H1 (cell line): Measurements from ENCODE around the gene EEPD1. TPM values are rescaled to one million over a fixed set of nuclear protein-coding genes. Genes with fewer than 3 reads are reported as not detected.

Experiments
- CHD1 ChIP-seq: IDR thresholded peaks from 2 replicates; pipeline ENCODE4 v1.6.1; 2012; ENCODE audit warnings: low read depth, low read length, improper control_type of control experiment
- EGR1 ChIP-seq: IDR thresholded peaks from 2 replicates; pipeline ENCODE4 v1.6.1; 2011; ENCODE audit warnings: low read depth, low read length, borderline replicate concordance
- GABPA ChIP-seq: IDR thresholded peaks from 2 replicates; pipeline ENCODE4 v1.6.1; 2011; ENCODE audit warnings: mild to moderate bottlenecking, low read length, moderate library complexity, borderline replicate concordance; ENCODE audit not compliant: insufficient read depth
- HDAC2 ChIP-seq, 2 experiments: fragments of 300-600 bp in 1 of 2; sonication (generic) in 1 of 2; IDR thresholded peaks; 2 replicates each; pipeline ENCODE4 v1.6.1; 2011 to 2012; ENCODE audit warnings: low read depth in 2 of 2, low read length in 2 of 2, mild to moderate bottlenecking in 2 of 2, moderate library complexity in 2 of 2, borderline replicate concordance in 1 of 2, inconsistent platforms in 1 of 2
- HDAC6 ChIP-seq: IDR thresholded peaks from one replicate; pipeline ENCODE4 v1.7.1; 2012; ENCODE audit warnings: low read depth, mild to moderate bottlenecking, inconsistent platforms, low read length, moderate library complexity
- JUN ChIP-seq: IDR thresholded peaks from 2 replicates; pipeline ENCODE4 v1.6.1; 2011; ENCODE audit warnings: low read depth, mild to moderate bottlenecking, improper control_type of control experiment, low read length
- POLR2AphosphoS5 ChIP-seq: IDR thresholded peaks from 2 replicates; pipeline ENCODE4 v1.6.1; 2011; ENCODE audit warnings: low read depth, low read length
- SP2 ChIP-seq: IDR thresholded peaks from 2 replicates; pipeline ENCODE4 v1.6.1; 2012; ENCODE audit warnings: mild to moderate bottlenecking, low read length, inconsistent platforms
- YY1 ChIP-seq: IDR thresholded peaks from 2 replicates; pipeline ENCODE4 v1.6.1; 2011; ENCODE audit warnings: low read depth, mild to moderate bottlenecking, low read length
- polyA plus RNA-seq, 7 experiments: library from polyadenylated mRNA; depleted of rRNA in 3 of 7; stranded (reverse) in 5 of 7; unstranded in 2 of 7; fragments of >200 nt in 5 of 7; fragments of 200-250 nt in 2 of 7; gene quantifications; 1 replicate in 5 of 7; 2 replicates in 1 of 7; 4 replicates in 1 of 7; pipeline versions ENCODE4 v1.2.1 to v1.2.3, GENCODE V29; 2011 to 2013; ENCODE audit warnings: missing spikeins in 2 of 7, mixed read lengths in 2 of 7
- total RNA-seq: library from RNA; stranded (reverse); fragmentation: NEBNext Ultra II Directional; extraction: Animal tissue kit (Norgen Biotek cat#: 25700); gene quantifications from 2 replicates; pipeline ENCODE4 v1.2.1, GENCODE V29; 2021
- TF ChIP-seq, protein P1 (sequence below): fragments of 300-600 bp; sonication (generic); IDR thresholded peaks from 2 replicates; pipeline ENCODE4 v1.7.1; 2012; ENCODE audit warnings: low read length, moderate library complexity, mild to moderate bottlenecking, inconsistent platforms; ENCODE audit not compliant: insufficient replicate concordance
- TF ChIP-seq, protein P2 (sequence below): IDR thresholded peaks from 2 replicates; pipeline ENCODE4 v1.6.1; 2011; ENCODE audit warnings: low read length, improper control_type of control experiment

The EEPD1 gene
- total and polyA plus RNA-seq, 2 of the 8 experiments (the other 6 are each of a cell fraction or from before 2014, with no cell fraction given) = 3.1 to 7.8 TPM

- TF ChIP-seq, protein P1, sequence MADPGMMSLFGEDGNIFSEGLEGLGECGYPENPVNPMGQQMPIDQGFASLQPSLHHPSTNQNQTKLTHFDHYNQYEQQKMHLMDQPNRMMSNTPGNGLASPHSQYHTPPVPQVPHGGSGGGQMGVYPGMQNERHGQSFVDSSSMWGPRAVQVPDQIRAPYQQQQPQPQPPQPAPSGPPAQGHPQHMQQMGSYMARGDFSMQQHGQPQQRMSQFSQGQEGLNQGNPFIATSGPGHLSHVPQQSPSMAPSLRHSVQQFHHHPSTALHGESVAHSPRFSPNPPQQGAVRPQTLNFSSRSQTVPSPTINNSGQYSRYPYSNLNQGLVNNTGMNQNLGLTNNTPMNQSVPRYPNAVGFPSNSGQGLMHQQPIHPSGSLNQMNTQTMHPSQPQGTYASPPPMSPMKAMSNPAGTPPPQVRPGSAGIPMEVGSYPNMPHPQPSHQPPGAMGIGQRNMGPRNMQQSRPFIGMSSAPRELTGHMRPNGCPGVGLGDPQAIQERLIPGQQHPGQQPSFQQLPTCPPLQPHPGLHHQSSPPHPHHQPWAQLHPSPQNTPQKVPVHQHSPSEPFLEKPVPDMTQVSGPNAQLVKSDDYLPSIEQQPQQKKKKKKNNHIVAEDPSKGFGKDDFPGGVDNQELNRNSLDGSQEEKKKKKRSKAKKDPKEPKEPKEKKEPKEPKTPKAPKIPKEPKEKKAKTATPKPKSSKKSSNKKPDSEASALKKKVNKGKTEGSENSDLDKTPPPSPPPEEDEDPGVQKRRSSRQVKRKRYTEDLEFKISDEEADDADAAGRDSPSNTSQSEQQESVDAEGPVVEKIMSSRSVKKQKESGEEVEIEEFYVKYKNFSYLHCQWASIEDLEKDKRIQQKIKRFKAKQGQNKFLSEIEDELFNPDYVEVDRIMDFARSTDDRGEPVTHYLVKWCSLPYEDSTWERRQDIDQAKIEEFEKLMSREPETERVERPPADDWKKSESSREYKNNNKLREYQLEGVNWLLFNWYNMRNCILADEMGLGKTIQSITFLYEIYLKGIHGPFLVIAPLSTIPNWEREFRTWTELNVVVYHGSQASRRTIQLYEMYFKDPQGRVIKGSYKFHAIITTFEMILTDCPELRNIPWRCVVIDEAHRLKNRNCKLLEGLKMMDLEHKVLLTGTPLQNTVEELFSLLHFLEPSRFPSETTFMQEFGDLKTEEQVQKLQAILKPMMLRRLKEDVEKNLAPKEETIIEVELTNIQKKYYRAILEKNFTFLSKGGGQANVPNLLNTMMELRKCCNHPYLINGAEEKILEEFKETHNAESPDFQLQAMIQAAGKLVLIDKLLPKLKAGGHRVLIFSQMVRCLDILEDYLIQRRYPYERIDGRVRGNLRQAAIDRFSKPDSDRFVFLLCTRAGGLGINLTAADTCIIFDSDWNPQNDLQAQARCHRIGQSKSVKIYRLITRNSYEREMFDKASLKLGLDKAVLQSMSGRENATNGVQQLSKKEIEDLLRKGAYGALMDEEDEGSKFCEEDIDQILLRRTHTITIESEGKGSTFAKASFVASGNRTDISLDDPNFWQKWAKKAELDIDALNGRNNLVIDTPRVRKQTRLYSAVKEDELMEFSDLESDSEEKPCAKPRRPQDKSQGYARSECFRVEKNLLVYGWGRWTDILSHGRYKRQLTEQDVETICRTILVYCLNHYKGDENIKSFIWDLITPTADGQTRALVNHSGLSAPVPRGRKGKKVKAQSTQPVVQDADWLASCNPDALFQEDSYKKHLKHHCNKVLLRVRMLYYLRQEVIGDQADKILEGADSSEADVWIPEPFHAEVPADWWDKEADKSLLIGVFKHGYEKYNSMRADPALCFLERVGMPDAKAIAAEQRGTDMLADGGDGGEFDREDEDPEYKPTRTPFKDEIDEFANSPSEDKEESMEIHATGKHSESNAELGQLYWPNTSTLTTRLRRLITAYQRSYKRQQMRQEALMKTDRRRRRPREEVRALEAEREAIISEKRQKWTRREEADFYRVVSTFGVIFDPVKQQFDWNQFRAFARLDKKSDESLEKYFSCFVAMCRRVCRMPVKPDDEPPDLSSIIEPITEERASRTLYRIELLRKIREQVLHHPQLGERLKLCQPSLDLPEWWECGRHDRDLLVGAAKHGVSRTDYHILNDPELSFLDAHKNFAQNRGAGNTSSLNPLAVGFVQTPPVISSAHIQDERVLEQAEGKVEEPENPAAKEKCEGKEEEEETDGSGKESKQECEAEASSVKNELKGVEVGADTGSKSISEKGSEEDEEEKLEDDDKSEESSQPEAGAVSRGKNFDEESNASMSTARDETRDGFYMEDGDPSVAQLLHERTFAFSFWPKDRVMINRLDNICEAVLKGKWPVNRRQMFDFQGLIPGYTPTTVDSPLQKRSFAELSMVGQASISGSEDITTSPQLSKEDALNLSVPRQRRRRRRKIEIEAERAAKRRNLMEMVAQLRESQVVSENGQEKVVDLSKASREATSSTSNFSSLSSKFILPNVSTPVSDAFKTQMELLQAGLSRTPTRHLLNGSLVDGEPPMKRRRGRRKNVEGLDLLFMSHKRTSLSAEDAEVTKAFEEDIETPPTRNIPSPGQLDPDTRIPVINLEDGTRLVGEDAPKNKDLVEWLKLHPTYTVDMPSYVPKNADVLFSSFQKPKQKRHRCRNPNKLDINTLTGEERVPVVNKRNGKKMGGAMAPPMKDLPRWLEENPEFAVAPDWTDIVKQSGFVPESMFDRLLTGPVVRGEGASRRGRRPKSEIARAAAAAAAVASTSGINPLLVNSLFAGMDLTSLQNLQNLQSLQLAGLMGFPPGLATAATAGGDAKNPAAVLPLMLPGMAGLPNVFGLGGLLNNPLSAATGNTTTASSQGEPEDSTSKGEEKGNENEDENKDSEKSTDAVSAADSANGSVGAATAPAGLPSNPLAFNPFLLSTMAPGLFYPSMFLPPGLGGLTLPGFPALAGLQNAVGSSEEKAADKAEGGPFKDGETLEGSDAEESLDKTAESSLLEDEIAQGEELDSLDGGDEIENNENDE = no peak
- TF ChIP-seq HDAC2 (IDR thresholded peaks at IDR 0.05; ENCODE audit: borderline replicate concordance in 1 of 2, low read depth in 2 of 2, low read length in 2 of 2) (no peak), SP2 (no peak), POLR2AphosphoS5 (no peak), YY1 (no peak), HDAC6 (no peak), JUN (no peak), CHD1 (no peak), GABPA (no peak), EGR1 (no peak)
- TF ChIP-seq, protein P2, sequence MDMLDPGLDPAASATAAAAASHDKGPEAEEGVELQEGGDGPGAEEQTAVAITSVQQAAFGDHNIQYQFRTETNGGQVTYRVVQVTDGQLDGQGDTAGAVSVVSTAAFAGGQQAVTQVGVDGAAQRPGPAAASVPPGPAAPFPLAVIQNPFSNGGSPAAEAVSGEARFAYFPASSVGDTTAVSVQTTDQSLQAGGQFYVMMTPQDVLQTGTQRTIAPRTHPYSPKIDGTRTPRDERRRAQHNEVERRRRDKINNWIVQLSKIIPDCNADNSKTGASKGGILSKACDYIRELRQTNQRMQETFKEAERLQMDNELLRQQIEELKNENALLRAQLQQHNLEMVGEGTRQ = no peak
Observed at GRCh38 chr7:36249091-36249490, 96.0 kb downstream of the EEPD1 start (continued).
